Transverse colon (tissue), 4 donors: ENCODE data around the gene NCR2.

Source experiments
- CTCF ChIP-seq, 5 experiments: fragments of 200-600 bp in 3 of 5; fragments of 450-650 bp in 2 of 5; sonication (generic) in 3 of 5; IDR thresholded peaks; 1 replicate in 2 of 5; 2 replicates in 3 of 5; pipeline ENCODE4 v1.5.1; 2016 to 2017; ENCODE audit warnings: antibody characterized with exemption in 5 of 5, inconsistent platforms in 3 of 5, mild to moderate bottlenecking in 2 of 5, moderate library complexity in 1 of 5
- POLR2AphosphoS5 ChIP-seq, 3 donors: sonication (generic); formaldehyde crosslinking; IDR thresholded peaks; one replicate each; pipeline ENCODE4 v1.6.1; 2016; ENCODE audit warnings: antibody characterized with exemption in 3 of 3

GRCh38 chr6:41315203-41315602 is 20.2 kb upstream of the NCR2 start:
- TF ChIP-seq CTCF (IDR thresholded peaks at IDR 0.05) (no peak), POLR2AphosphoS5 (IDR thresholded peaks at IDR 0.05) (no peak)
